Measurements from ENCODE around the gene COIL. TPM values are rescaled to one million over a fixed set of nuclear protein-coding genes. Genes with fewer than 3 reads are reported as not detected.
A peak's percentile ranks its signal among the peaks of the same experiment; 100 is the strongest.

The COIL gene
- total and polyA plus RNA-seq, 9 of the 15 experiments (the other 6 are each of a cell fraction or from before 2014, with no cell fraction given) = 23.9 to 41.3 (median 28.7) TPM

- TF ChIP-seq MGA (IDR thresholded peaks at IDR 0.05) (peak; percentile 58; the same call in 1 of the 2 replicates), FOXA3 (CRISPR knock-in tag; conservative IDR thresholded peaks at IDR 0.05 in 1 of 2, IDR thresholded peaks at IDR 0.05 in 1 of 2) (0 out of 4 replicates have a peak, but pooled peaks of 1 of the 2 experiments have one; percentile 5), ZNF232 (CRISPR knock-in tag; IDR thresholded peaks at IDR 0.05) (peak; percentile 29; the same call in 1 of the 2 replicates), CREB1 (IDR thresholded peaks at IDR 0.05) (no peak), CREB1 (CRISPR knock-in tag; IDR thresholded peaks at IDR 0.05) (0 out of 2 replicates have a peak, but pooled peaks have one; percentile 3), E2F6 (IDR thresholded peaks at IDR 0.05; ENCODE audit: borderline replicate concordance in 1 of 2, extremely low read depth in 1 of 2, insufficient read depth in 1 of 2, insufficient read length in 1 of 2, low read depth in 1 of 2, low read length in 1 of 2, poor library complexity in 1 of 2, severe bottlenecking in 1 of 2) (peak in 1 of 2 experiments; percentile 34), FOSL1 (tag; conservative IDR thresholded peaks at IDR 0.05) (0 out of 2 replicates have a peak, but pooled peaks have one; percentile 1), SRSF1 (IDR thresholded peaks at IDR 0.05; ENCODE audit: low read depth, low read length) (0 out of 2 replicates have a peak, but pooled peaks have one; percentile 2), UBTF (IDR thresholded peaks at IDR 0.05; ENCODE audit: borderline replicate concordance in 1 of 2, low read depth in 2 of 2, low read length in 2 of 2) (0 out of 4 replicates have a peak, but pooled peaks of 1 of the 2 experiments have one; percentile 20), FOXK1 (CRISPR knock-in tag; IDR thresholded peaks at IDR 0.05; ENCODE audit: borderline replicate concordance) (0 out of 2 replicates have a peak, but pooled peaks have one; percentile 69)
Observed at GRCh38 chr17:56913353-56913866, 47.4 kb downstream of the COIL start (continued).
